ENCODE measurements around the gene SEMA7A.

SEMA7A gene

DNA sequence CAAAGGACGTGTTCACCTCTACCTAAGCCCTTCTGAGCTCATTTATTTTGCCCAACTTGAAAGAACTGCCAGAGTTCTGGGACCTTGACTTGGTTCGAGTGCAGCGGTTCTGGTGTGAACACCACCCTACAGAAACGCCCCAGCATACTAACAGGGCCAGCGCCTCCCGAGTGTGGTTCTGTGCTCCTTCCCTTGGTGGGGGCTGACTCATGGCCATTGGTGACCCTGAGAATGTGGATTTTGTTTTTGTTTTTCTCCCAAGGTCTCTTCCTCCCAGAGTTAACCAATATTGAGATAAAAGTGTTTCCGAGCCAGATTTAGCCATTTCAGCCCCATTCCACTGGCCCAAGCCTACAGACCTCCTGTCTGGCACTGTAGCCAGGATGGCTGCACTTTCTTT is 27.9 kb downstream of the SEMA7A start:
- DNase-seq (ENCODE audit: low read depth), result no peak
- TF ChIP-seq MYC (IDR thresholded peaks at IDR 0.05; ENCODE audit: low read depth, low read length) (no peak), POLR2A (IDR thresholded peaks at IDR 0.05; ENCODE audit: extremely low read depth, insufficient read length) (no peak)
- TF ChIP-seq, protein P1, sequence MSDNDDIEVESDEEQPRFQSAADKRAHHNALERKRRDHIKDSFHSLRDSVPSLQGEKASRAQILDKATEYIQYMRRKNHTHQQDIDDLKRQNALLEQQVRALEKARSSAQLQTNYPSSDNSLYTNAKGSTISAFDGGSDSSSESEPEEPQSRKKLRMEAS (IDR thresholded peaks at IDR 0.05; ENCODE audit: low read depth, low read length), result no peak
- TF ChIP-seq, protein P2, sequence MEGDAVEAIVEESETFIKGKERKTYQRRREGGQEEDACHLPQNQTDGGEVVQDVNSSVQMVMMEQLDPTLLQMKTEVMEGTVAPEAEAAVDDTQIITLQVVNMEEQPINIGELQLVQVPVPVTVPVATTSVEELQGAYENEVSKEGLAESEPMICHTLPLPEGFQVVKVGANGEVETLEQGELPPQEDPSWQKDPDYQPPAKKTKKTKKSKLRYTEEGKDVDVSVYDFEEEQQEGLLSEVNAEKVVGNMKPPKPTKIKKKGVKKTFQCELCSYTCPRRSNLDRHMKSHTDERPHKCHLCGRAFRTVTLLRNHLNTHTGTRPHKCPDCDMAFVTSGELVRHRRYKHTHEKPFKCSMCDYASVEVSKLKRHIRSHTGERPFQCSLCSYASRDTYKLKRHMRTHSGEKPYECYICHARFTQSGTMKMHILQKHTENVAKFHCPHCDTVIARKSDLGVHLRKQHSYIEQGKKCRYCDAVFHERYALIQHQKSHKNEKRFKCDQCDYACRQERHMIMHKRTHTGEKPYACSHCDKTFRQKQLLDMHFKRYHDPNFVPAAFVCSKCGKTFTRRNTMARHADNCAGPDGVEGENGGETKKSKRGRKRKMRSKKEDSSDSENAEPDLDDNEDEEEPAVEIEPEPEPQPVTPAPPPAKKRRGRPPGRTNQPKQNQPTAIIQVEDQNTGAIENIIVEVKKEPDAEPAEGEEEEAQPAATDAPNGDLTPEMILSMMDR (IDR thresholded peaks at IDR 0.05; ENCODE audit: low read depth, low read length), result no peak

DNA sequence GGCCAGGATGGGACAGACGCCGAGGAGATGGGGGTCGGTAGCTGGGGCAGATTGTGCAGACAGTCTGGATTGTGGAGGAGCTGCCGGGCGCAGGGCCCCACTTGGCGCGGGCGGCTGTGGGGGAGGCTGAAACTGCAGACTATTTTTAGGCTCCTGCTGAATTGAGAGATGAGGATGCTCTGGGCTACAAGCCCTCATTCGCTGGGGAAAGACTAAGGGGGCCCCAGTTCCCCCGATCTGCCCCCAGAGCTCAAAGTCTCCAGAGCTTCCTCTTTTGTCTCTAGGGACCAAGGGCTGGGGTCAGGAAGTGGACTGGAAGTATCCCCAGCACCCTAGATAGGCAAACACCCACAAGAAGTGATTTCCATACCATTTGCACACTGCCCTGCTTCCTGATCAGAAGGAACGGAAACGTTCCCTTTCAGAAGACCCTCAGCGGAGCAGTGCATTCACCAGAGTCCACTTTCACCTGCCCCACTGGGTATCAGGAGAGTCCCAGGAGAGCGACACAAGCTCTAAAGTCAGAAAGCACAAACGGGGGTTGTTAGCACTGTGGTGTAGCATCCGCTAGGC is 29.7 kb downstream of the SEMA7A start:
- peak; percentile 97 for DNase-seq (ENCODE audit: low read depth)
- TF ChIP-seq, protein P2 (IDR thresholded peaks at IDR 0.05; ENCODE audit: low read depth, low read length), result no peak
- TF ChIP-seq, protein P1 (IDR thresholded peaks at IDR 0.05; ENCODE audit: low read depth, low read length), result no peak
- TF ChIP-seq MYC (IDR thresholded peaks at IDR 0.05; ENCODE audit: low read depth, low read length), result 0 out of 2 replicates have a peak, but pooled peaks have one; percentile 21
- TF ChIP-seq POLR2A (IDR thresholded peaks at IDR 0.05; ENCODE audit: extremely low read depth, insufficient read length), result no peak
- no peak overlapping the region for H3K4me3 ChIP-seq (ENCODE audit: low read depth, low read length)

More for the DNA sequence above, 27.9 kb downstream of the SEMA7A start:
- no peak overlapping the region for H3K4me3 ChIP-seq (ENCODE audit: low read depth, low read length)

- TF ChIP-seq, protein P2 (IDR thresholded peaks at IDR 0.05; ENCODE audit: low read depth, low read length), result no peak
- TF ChIP-seq MYC (IDR thresholded peaks at IDR 0.05; ENCODE audit: low read depth, low read length) (no peak), POLR2A (IDR thresholded peaks at IDR 0.05; ENCODE audit: extremely low read depth, insufficient read length) (no peak)
- TF ChIP-seq, protein P1 (IDR thresholded peaks at IDR 0.05; ENCODE audit: low read depth, low read length), result no peak
- no peak overlapping the region for H3K4me3 ChIP-seq (ENCODE audit: low read depth, low read length)
- no peak for DNase-seq (ENCODE audit: low read depth)
Measured at GRCh38 chr15:74403588-74403919, 30.2 kb downstream of the SEMA7A start.

- TF ChIP-seq MYC (IDR thresholded peaks at IDR 0.05; ENCODE audit: low read depth, low read length), result 0 out of 2 replicates have a peak, but pooled peaks have one; percentile 20
- TF ChIP-seq POLR2A (IDR thresholded peaks at IDR 0.05; ENCODE audit: extremely low read depth, insufficient read length), result no peak
- H3K4me3 ChIP-seq (ENCODE audit: low read depth, low read length), result no peak overlapping the region
Measured at GRCh38 chr15:74402873-74403587, 30.7 kb downstream of the SEMA7A start.

DNA sequence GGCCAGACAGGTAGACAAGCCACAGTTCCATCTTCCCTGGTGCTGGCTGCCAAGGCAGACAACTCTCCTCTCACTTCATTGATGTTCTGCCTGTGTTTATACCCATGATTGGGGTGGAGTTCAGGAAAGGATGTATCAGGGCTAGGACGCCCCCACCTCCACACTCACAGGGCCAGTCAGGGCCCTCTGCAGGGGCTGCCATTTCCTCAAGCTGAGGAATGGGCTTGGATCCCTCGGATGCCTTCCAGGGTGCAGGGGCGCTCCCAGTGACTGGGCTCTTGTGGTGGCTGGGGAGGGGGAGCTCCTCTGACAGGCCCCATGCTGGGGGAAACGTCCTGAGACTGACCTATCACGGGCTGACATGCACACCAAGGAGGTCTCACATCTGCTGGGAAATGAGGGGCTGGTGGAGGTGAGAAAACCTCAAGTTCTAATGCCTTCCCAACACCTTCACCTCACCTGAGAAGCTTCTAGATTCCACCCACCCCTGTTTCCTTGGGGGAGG is 31.4 kb downstream of the SEMA7A start:
- DNase-seq (ENCODE audit: low read depth), result no peak
- TF ChIP-seq, protein P2 (IDR thresholded peaks at IDR 0.05; ENCODE audit: low read depth, low read length), result no peak
- no peak overlapping the region for H3K4me3 ChIP-seq (ENCODE audit: low read depth, low read length)

More at GRCh38 chr15:74402873-74403587, 30.7 kb downstream of the SEMA7A start:
- DNase-seq (ENCODE audit: low read depth), result peak; percentile 86

DNA sequence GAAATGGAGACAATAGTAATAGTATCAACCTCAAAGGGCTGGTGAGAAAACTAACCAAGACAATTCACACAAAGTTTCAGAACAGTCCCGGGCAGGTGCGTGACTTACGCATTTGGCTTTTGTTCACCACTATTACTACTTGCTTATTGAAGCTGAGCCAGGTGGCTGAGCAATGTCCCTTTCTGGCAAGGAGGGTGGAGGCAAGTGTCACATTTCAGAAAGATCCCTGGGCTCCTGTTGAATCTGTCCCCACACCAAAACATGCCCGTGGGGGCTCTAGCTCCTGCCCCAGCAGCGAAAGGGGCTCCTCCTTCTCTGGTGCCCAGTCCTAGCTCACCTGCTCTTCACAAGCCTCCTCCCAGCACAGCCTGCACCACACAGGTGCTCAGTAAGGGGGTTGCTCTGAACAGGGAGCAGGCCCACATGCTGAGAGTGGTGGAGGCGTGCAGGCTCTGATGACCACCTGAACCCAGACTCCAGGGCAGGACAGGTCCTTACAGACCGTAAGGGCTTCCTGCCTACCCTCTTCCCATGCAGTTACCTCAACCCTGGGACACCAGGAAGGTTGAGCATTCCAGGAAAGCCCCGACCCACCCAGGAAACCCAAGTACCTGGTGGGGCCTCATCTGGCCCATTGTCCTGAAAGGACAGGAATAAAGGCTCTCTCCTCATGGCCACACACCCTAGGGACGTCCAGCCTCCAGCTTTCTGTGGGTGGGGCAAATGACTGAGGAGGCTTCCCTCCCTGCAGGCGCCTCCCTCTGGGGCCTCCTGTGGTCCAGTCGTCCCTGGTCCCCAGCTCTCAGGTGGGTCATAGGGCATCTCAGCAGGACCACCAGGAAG is 32.6 kb downstream of the SEMA7A start:
- peak; percentile 45 for DNase-seq (ENCODE audit: low read depth)
- H3K4me3 ChIP-seq (ENCODE audit: low read depth, low read length), result no peak overlapping the region
- TF ChIP-seq, protein P2 (IDR thresholded peaks at IDR 0.05; ENCODE audit: low read depth, low read length), result no peak
- TF ChIP-seq, protein P1 (IDR thresholded peaks at IDR 0.05; ENCODE audit: low read depth, low read length), result no peak
- TF ChIP-seq POLR2A (IDR thresholded peaks at IDR 0.05; ENCODE audit: extremely low read depth, insufficient read length), result no peak
- TF ChIP-seq MYC (IDR thresholded peaks at IDR 0.05; ENCODE audit: low read depth, low read length), result no peak
